GM21447 (cell line): ENCODE measurements around the gene PSMD6.
A peak's percentile ranks its signal among the peaks of the same experiment; 100 is the strongest.

Experiments
- ATAC-seq: cut with Tn5 transposase; IDR thresholded peaks from one replicate; pipeline ENCODE4 v1.9.1; 2021; ENCODE audit not compliant: unreplicated experiment

Gene PSMD6

DNA sequence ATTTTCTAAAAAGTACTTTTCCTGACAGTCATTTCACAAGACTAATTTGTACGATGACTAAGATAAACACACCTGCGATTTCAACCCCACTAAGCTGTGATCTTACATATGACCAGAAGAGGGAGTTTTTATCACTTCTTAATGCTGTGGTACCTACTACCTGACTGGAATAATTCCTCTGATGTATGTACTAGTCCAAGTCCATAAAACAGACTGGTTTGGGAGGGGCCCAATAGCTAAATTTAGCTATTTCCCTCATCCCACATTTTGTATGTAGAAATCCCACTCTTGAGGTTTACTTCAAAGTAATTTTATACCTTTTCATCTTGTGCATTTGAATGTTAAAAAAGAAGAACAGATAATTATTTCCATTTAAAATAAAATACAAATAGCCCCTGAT, 61.4 kb downstream of the PSMD6 start:
- ATAC-seq, result peak; percentile 79
